IPS DF 4.7 (cell line): ENCODE measurements around the gene CHD2.
"Not testable (repeated sequence)": the region's sequence is repeated elsewhere in the genome, so short reads cannot be mapped to it uniquely, and the experiment has no call there.

Source experiments
- DNase-seq: peaks from one replicate; pipeline ENCODE4 v3.0.0-alpha.2; 2013; ENCODE audit warnings: low spot score; ENCODE audit errors: extremely low read depth

CHD2 gene

GRCh38 chr15:92899948-92900730 lies at the start of gene CHD2:
Gene CHD2, plus strand, starts transcription at chr15:92900324. Its CDS starts 914 bp downstream, at chr15:92901238.
- no peak for DNase-seq

DNA sequence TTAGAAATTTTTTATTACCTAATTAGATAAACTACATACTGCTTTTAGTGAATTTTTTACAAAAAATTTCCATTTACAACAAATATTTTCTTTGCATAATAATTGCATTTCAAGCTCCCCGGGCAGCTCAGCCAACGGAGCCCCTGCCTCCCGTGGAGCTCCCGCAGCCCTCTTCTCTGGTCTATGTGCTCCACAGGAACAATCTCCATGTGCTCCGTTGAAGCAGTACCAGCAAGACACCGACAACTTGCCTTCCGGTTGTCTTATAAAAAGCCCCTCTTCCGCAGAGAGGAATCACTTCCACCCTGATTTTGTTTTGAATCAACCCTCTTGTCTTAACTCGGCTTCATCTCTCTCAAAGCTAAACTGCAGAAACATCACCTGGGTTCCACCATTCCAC lies 46.9 kb upstream of the CHD2 start:
- DNase-seq, result no peak

- no peak for DNase-seq
Observed at GRCh38 chr15:92861742-92862141, 38.4 kb upstream of the CHD2 start.

GRCh38 chr15:92864127-92864814 lies 35.9 kb upstream of the CHD2 start:
- DNase-seq, result no peak

DNA sequence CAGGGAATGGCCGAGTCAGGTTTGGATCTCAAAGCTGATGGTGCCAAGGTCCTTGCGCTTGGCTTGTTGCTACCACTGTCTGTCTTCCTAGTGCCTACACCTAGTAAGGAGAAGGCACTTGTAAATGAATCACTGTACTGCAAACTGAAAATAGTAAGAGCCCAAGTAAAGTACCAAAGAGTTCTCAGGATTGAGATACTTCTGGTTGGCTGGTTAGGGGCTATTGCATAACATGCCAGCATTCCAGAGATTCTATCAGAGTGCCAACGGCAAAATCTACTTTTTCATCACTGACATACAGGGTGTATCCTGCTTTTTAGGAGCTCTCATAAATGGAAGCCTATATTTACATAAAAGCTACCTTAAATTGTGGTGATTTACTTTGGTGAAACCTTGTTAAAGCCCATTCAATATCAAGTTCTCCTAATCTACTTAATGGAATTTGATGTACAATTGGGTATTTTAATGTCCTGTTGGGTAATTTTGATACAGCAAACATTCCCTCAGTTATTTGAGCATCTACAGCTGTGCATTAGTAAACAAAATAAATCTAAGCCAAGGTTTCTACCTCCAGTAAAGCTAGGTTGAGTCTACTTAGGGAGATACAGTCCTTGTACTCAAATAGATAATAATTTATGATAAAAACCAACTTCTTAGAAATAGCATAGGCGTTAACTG lies 30.7 kb upstream of the CHD2 start:
- DNase-seq, result no peak

DNA sequence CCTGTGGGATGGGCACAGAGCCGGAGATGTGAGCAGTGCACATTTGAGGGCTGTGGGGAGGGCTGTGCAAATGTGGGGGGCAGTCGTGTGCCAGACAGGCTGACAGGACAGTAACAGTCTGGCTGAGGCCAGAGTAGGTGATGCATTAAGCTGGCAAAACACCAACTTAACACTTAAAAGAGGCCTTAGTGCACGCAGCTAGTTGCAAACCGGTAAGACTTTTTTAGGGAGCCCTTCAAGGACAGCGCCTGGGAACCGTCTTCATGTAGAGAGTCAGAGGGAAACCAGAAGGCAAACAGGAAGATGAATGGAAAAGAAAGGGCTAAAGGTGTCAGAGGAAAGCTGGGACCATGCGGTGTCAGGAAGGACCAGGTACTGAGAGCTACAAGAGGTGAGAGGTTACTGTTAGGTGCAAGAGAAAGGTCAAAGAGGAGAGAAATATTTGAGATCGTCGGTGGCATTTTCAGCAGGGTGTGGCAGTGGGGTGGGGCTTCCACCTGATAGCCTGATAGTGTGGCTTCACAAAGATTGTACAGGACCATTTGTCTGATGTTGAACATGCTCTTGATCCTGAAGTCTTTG lies 30.0 kb upstream of the CHD2 start:
- DNase-seq, result no peak

- not testable (repeated sequence) for DNase-seq
Observed at GRCh38 chr15:92872967-92873366, 27.2 kb upstream of the CHD2 start.

DNA sequence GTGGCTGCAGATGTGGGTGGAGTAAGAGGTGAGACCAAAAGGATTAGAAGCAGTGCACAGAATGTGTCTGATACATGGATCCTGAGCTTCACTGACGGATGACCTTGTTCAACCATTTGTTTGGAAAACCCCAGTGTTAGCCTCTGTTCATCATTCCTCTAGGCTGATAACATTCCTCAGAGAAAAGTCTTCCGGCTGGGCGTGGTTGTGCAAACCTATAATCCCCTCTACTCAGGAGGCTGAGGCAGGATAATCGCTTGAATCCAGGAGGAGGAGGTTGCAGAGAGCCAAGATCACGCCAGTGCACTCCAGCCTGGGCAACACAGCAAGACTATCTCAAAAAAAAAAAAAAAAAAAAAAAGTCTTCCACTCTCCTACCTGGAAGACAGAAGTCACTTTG lies 23.1 kb upstream of the CHD2 start:
- no peak for DNase-seq

- no peak for DNase-seq
Observed at GRCh38 chr15:92877416-92877815, 22.7 kb upstream of the CHD2 start.

DNA sequence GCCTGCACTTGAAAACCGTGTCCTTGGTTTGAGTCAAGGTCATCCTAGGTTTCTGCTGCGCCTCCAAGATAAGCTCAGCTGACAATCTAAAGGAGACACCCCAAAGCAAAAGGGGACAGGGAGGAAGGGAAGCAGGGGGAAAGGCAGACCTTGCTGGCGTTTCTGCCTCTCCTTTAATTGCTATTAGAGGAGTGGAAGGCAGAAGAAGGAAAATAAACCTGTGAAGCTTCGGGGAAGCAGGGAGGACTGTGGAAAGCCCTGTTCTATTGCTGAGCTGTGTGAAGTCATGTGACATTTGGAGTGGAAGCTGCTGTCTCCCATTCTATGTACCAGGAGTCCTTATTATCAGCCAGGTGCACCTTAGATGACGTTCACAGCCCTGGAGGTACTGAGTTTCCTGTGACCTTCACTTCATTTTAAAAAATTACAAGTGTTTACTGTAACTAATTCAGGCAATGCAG lies 21.5 kb upstream of the CHD2 start:
- no peak for DNase-seq

- DNase-seq, result no peak
Observed at GRCh38 chr15:92879949-92880725, 20.0 kb upstream of the CHD2 start.

- DNase-seq, result no peak
Observed at GRCh38 chr15:92880796-92881195, 19.3 kb upstream of the CHD2 start.

DNA sequence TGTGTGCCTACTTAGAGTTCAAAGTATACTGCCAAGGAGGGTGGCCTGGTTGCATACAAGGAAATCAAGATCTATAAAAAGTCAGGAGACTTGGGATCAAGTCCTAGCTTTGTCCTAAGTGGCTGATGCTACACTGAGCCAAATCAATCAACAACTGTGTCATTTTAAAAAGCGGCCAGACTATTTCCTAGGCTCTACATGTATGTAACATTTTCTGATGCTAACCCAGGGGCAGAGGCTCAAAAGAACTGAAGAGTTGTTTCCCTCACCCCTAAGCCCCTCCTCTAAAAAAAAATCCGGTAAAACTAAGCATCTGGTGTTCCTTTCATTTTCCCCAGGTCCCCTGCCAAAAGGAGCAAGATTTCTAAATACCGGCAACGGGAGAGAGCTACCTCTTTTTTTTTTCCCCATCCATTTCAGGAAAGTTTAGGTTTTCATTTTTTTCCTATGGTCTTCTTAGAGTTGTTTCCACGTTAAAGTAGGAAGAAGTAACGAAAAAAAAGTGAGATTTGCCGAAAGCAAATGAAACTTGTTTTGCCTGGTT lies 18.8 kb upstream of the CHD2 start:
- DNase-seq, result no peak

DNA sequence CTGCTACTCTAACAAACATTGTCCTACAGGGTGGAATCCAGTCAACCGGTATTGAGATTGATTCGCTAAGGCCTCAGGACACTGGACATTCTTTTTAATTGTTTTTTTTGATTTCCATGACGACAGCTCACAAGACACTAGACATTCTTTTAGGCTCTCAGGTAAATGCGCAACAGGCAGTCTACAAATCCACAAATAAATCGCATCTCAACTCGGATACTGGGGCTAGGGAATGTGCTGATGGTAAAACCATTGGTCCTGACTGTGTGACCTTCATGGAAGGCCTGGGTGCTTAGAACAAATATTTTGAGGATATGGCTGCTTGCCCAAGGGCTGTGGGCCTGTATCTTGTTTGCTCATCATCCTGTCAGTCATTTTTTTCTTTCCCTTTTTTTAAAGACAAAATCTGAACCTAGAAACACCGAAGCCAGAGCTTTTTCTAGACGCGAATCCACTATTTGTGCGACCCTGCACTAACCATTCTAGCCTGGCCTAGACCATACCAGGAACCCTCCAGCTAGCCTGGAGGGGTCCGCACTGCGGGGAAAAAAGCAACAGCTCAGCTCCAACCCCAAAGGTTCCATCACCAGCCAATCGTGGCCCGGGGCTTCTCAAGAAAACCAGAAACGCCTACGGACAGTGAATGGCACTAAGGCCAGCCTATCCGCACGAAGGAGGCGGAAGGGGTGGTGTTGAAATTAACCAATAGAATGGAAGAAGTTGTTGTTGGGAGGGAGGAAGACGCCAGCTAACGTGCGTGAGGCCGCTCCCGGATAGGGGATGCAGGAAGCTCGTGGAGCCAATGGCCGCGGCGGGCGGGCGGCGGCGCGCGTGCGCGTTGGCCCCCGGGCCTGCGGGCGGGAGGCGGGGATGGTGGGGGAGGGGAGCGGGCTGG lies 18.1 kb upstream of the CHD2 start:
- DNase-seq, result peak; percentile 99

DNA sequence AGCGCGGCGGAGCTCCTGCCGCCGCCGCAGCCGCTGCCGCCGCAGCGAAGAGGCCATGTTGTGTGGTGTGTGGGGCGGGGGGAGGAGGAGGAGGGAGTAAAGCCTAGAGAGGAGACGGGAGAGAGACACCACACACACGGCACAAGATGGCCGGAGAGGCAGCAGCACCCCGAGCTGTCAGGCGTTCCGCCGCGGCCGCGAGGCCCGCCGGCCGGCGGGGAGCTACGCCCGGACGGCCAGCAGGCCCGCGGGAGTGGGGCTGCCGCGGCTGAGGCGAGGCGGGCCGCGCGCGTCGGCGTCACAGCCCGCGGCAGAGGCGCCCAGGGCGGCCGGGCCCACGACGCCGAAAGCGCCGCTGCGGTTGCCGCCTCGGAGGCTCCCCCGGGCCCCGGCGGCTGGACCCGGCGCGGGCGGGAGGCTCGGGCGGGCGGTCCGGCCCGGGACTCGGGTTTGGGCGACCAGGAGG lies 17.4 kb upstream of the CHD2 start:
- no peak for DNase-seq

DNA sequence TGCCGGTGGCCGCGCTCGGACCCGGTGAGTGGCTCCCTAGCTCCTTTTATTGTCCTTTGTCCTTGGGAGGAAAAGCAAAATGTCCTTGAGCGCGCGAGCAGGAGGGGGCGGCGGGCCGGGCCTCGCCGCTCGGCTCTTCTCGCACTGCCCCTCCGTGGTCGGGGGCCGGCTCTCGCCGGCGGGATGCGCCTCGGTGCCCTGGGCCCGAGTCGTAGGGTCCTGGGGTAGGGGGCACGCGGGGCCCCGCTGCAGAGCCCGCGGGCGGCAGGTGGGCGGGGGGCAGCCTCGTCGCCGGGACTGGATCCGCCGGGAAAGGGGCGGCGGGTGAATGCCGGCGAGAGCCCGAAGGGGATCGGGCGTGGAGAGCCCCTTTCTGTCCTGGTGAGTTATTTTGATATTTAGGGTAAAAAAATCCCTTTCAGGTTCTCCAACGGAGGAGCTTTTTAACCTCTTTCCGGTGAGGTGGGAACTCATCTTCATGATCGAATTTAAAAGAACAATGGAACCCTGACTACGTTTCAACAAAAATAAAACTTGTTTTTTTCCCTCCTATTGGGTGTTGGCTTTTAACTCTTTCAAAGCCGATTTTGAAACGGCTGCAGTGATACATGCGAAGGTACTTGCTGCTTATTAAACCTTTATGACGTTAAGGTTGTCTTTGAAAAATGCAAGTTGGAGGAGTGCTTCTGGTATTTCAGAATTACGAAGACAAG lies 16.8 kb upstream of the CHD2 start:
- DNase-seq, result no peak

DNA sequence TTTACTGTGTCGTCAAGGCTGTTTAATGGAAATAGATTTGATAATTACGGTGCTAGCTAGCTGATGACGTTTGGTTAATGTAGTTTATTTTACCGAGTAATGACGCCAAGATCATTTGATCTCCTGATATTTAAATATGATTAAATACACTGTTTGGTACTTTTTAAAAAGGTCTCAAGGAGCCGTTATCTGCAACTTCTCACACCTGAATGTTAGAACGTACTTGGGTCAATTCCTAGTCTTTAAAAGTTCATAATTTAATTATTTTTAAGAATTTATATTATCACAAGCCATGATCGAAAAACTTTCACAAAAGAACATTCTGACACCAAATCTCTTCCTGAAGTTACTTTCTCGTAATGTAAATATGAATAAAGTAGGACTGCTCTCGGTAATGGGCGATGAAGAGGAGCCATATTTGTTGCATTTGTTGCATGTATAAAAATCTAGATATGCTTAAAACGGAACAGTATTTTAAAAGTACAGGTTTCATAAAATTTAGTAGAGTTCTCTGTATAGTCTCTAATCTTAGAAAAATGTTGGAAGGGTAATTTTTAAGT lies 16.2 kb upstream of the CHD2 start:
- DNase-seq, result no peak

- DNase-seq, result no peak
Observed at GRCh38 chr15:92884436-92885223, 15.5 kb upstream of the CHD2 start.
